SHP77 treated with DMSO at 0.1 percent for 48 hours (cell line): Measurements from ENCODE around the gene SIX2.

ENCODE experiments used
- DNase-seq: peaks from one replicate; lab custom pipeline; 2025; lab: John Stamatoyannopoulos, UW

The SIX2 gene

DNA sequence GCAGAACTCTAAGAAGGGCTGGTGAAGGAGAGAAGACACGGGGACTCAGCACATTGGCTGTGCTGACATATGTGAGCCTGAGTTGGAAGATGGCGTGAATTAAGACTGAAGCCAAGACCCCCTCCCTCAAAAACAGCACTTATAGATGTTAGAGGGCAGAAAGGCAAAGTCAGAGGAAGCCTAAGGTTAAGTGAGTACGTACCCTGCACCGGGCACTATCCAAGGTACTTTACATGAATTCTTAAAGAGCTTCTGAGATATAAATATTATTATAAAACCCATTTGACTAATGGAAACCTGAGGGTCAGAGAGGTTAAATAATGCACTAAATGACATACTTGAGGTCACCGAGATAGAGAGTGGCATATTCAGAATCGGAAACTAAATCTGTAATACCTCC, 42.2 kb downstream of the SIX2 start:
- no peak for DNase-seq

DNA sequence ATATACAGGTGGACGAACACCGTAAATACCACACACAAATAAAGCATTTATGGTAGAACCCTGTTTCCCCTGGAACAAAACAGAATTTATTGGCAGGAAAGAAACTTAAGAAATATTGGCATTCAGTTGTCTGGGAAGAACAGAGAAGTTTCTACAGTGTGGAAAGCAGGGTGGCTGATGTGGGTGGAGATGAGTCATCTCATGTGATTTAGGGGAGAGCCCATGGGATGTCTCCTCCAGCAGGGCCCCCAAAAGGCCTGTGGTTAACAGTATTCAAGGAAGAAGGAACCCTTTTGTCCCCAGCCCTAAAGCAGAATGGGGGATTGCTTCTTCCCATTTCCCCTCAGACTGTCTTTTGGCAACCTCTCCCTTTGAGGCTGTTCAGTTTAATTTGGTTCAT, 43.6 kb downstream of the SIX2 start:
- DNase-seq: no peak

DNA sequence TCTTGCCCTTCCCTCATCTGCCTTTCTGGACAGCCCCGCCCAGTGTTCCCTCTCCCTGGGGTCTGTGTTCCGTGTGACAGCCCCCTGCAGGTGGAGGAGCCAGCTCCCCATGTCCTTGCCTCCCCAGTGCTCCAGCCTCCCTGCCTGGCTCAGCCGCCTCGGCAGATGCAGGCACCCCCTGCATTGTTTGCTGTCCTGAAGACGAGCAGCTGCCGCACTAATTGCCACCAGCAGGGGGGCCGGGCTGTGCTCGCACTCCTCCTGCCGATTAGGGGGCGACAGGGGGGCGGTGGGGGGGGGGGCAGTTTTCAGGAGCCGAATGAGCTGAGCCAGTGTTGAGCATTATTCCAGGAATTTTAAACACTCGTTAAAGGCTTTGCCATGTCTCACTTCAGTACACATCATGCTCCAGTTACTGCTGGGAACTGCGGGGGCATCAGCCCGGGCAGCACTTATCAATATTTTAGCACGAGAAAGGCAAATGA, 44.5 kb downstream of the SIX2 start:
- DNase-seq: no peak

DNA sequence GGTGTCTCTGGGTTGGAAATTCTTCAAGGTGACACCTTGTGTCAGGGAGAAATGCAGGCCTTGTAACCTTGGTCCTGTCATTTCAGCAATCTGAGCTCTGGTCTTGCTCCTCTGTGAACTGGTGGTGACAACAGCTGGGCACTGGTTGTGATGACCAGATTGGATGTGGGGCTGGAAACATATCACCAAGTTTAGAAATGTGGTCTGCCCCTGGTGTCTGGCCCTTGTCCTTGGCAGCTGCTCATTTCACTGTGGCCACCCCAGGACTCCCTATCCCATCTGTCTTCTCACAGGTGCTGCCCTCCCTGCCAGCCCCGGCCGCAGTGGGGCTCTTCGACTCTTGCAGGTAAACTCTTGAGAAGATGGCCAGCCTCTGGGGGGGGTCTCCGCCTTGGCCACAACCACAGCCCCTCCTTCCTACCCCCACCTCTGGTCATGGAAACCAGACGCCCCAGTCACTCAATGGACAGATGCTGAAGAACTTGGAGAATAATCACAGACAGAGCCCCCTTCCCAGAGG, 47.0 kb downstream of the SIX2 start:
- no peak for DNase-seq

DNA sequence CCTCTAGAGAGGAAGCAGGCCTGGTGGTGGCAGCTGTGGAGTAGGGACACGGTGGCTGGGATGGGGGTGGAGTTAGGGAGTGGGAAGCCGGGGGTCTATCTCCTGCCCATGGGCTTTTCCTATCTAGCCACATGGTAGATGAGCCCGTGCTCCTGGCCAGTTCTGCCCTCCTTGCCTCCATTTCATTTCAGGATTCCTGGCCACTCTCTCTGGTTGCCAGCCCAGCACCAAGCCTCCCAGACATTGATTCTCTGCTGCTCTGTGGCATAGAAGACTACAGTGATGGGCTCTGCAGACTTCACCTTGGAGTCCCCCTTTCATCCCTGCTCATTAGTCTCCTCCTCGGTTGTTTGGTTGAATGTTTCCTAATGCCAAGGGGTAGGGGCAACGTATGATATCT, 48.4 kb downstream of the SIX2 start:
- no peak for DNase-seq

DNA sequence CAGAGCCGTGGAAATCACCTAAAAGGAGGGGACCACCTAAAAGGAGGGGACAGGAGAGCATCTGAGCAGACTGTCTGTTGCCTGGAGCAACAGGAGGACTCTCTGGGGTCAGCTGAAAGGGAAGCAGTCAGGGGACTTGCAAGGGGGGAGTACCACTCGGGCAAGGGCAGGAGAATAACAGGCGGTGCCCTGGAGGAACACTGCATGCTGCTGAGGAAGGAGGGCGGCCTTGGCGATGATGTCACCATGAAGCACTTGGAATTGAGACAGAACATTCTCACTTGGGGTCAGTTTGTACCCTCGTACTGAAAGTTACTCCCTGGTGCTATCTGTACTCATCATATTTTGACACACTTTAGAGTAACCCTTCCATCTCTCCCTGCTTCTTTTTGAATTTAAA, 49.4 kb downstream of the SIX2 start:
- no peak for DNase-seq

DNA sequence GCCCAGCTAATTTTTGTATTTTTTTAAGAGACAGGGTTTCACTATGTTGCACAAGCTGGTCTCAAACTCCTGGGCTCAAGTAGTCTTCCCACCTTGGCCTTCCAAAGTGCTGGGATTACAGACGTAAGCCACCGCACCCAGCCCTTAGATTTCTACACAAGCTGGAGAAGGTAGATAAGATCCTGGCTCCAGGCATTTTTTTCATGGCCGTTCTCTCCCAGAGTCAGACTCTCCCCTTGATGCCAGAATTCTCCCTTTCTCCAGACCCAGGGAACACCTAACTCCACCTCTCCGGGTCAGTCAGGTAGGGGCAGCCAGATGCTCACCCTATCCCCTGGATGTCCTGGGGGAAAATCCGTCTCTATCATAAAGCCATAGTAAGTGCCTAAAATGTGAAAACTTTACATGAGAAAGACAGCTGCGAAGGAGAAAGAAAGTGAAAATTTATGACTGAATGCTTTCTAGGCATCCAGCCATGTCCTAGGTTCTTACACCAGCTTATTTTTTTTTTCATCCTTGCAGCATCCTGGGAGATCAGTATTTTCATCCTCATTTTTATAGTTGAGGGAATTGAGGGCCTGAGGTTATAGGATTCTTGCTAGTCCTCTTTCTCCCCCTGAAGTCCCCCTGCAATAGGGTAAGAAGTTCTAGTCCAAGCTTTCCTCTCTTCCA, 51.5 kb downstream of the SIX2 start:
- DNase-seq: no peak

DNA sequence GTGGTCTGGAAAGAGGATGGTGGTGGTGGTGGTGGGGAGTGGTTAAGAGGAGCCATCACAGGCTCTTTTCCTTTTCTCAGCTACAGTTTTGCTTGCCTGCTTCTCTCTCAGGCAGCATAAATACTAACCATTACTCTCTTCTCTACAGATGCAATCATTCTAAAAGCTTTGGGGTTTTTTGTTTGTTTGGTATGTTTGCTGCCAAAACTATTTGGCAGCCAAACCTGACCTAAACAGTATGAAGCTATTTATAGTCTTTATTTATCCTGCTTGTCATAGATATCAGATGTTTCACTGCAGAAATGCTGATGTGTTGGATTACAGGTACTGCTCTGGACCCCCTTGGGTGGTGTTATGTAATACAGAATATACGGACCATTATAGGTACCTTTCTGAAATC, 52.4 kb downstream of the SIX2 start:
- DNase-seq: no peak

DNA sequence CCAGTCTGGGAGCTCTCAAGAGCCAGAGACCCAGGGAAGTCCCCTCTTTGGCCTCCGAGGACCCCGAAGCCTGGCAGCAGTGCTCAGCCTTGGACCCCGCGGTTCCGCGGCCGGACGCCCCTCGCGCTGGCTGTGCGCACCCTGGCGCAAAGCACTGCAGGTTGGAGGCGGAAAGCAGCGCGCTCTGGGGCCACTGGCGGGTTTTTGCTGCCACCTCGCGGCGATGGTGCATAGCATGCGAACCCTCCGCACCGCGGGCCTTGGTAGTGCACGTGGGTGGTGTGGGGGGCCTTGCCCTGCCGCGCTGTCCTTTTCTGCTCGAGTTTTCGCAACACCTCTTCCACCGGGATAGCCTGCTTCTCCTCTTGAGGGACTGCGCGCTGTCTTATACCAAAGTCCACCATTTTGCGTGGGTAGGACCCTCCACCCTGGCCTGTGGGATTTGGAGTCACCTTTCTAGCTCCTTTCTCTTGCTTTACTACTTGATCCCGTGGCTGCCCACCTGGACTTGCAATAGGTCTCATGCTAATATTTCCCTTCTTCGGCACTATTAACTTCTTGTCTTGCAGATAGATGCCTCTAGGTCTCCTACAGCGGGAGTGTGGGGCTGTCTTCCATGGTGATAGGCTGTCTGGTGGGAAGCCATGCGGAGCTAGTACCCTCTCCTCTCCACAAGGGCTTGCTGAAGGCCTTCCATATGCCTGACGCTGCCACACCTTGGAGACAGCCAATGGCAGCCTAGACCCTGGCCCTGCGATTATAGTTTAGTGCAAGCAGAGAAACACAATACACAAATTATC, 53.5 kb downstream of the SIX2 start:
- peak; percentile 49 for DNase-seq
